Endothelial cell of umbilical vein (primary cell): Measurements from ENCODE around the gene GIPR.

ENCODE experiments used
- CTCF ChIP-seq, 2 donors: IDR thresholded peaks; 1 replicate in 1 of 2; 2 replicates in 1 of 2; pipeline ENCODE4 v1.5.1; 2011; ENCODE audit warnings: low read length in 2 of 2, mild to moderate bottlenecking in 2 of 2, moderate library complexity in 2 of 2, control low read depth in 1 of 2, inconsistent platforms in 1 of 2, low read depth in 1 of 2; ENCODE audit not compliant: insufficient read depth in 1 of 2; ENCODE audit errors: extremely low read depth in 1 of 2
- EZH2 ChIP-seq: IDR thresholded peaks from 2 replicates; pipeline ENCODE4 v1.6.1; 2012; ENCODE audit warnings: borderline replicate concordance, low read depth, mild to moderate bottlenecking, moderate library complexity, low read length, inconsistent platforms; ENCODE audit not compliant: severe bottlenecking
- GATA2 ChIP-seq: IDR thresholded peaks from 2 replicates; pipeline ENCODE4 v1.7.0; 2011; ENCODE audit warnings: low read depth, mild to moderate bottlenecking, moderate library complexity, mixed read lengths, low read length; ENCODE audit not compliant: insufficient read length, insufficient read depth
- POLR2A ChIP-seq: IDR thresholded peaks from 2 replicates; pipeline ENCODE4 v1.6.1; 2012; ENCODE audit warnings: low read depth, mild to moderate bottlenecking, control low read depth, low read length

DNA sequence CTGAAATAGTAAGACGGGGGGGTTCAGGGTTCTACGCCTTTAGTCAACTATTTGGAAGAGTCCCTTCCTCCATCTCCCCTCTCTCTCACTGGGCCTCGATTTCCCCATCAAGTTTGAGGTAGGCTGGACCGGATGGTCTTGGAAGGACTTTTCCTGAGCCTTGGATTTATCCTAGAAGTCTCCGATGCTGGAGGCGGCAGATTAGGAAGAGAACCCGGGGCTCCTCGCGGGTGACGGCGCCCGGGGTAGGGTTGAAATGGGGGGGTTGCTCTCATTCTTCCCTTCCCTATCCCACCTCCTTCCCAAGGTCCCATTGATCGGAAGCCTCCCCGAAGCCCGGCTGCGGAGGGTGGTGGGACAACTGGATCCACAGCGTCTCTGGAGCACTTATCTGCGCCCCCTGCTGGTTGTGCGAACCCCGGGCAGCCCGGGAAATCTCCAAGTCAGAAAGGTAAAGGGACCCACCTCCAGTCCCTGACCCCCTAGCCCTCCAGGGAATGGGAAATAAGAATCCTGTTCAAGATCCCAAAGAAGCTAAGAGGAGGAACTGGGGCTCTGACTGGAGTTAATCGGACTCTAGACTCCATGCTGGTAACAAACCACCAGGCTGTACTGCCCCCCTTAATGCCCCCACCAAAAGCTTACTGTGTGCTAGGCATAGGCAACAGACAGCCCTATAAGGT, 25.2 kb downstream of the GIPR start:
- no peak for TF ChIP-seq POLR2A
- peak; percentile 96 to 97 for TF ChIP-seq CTCF (IDR thresholded peaks at IDR 0.05; ENCODE audit: extremely low read depth in 1 of 2, insufficient read depth in 1 of 2, low read depth in 1 of 2, low read length in 2 of 2)
- no peak for TF ChIP-seq GATA2
- TF ChIP-seq EZH2: no peak
